ENCODE data around the gene ARHGEF3.
A peak's percentile ranks its signal among the peaks of the same experiment; 100 is the strongest.

Gene ARHGEF3

GRCh38 chr3:56795097-56795828, 6.5 kb downstream of the ARHGEF3 start:
- no peak for DNase-seq

- DNase-seq, result no peak
Measured at GRCh38 chr3:56792193-56792592, 9.6 kb downstream of the ARHGEF3 start.

GRCh38 chr3:56790016-56790821, 11.5 kb downstream of the ARHGEF3 start:
- peak in 1 of 2 donors; percentile 34 for DNase-seq

- DNase-seq, result no peak
Measured at GRCh38 chr3:56789076-56789475, 12.7 kb downstream of the ARHGEF3 start.

GRCh38 chr3:56788521-56788920, 13.2 kb downstream of the ARHGEF3 start:
- DNase-seq, result no peak

GRCh38 chr3:56787784-56788256, 13.9 kb downstream of the ARHGEF3 start:
- peak; percentile 38 to 45 for DNase-seq

GRCh38 chr3:56787258-56787775, 14.4 kb downstream of the ARHGEF3 start:
- DNase-seq, result no peak

GRCh38 chr3:56785499-56785898, 16.2 kb downstream of the ARHGEF3 start:
- DNase-seq, result no peak

- DNase-seq, result no peak
Measured at GRCh38 chr3:56784448-56785001, 17.2 kb downstream of the ARHGEF3 start.

GRCh38 chr3:56783644-56784447, 17.9 kb downstream of the ARHGEF3 start:
- peak; percentile 67 to 74 for DNase-seq

- no peak for DNase-seq
Measured at GRCh38 chr3:56782906-56783305, 18.8 kb downstream of the ARHGEF3 start.

GRCh38 chr3:56782215-56782614, 19.5 kb downstream of the ARHGEF3 start:
- DNase-seq, result no peak

- no peak for DNase-seq
Measured at GRCh38 chr3:56781762-56782161, 20.0 kb downstream of the ARHGEF3 start.

- DNase-seq, result no peak
Measured at GRCh38 chr3:56780936-56781335, 20.8 kb downstream of the ARHGEF3 start.

GRCh38 chr3:56778893-56779292, 22.9 kb downstream of the ARHGEF3 start:
- no peak for DNase-seq

GRCh38 chr3:56776556-56776950, 25.2 kb downstream of the ARHGEF3 start:
- DNase-seq, result no peak

- DNase-seq, result no peak
Measured at GRCh38 chr3:56775838-56776555, 25.8 kb downstream of the ARHGEF3 start.

- no peak for DNase-seq
Measured at GRCh38 chr3:56775445-56775837, 26.3 kb downstream of the ARHGEF3 start.

- no peak for DNase-seq
Measured at GRCh38 chr3:56773986-56774385, 27.8 kb downstream of the ARHGEF3 start.

- no peak for DNase-seq
Measured at GRCh38 chr3:56772952-56773938, 28.5 kb downstream of the ARHGEF3 start.

- no peak for DNase-seq
Measured at GRCh38 chr3:56771376-56771775, 30.4 kb downstream of the ARHGEF3 start.

All from activated CD4-positive, alpha-beta T cell treated with anti-CD3 and anti-CD28 coated beads for 4 hours (primary cell).